Heart left ventricle (tissue), 16 donors: ENCODE data around the gene CYB561. TPM values are rescaled to one million over a fixed set of nuclear protein-coding genes. Genes with fewer than 3 reads are reported as not detected.

ENCODE experiments used
- ATAC-seq, 4 donors: fragments of 200-7000 bp; cut with Tn5 transposase; one replicate each; pipeline ENCODE4 v1.9.1; 2020 to 2022; ENCODE audit warnings: moderate library complexity in 4 of 4, mild to moderate bottlenecking in 3 of 4, moderate number of reproducible peaks in 1 of 4
- DNase-seq, 5 donors: peaks; one replicate each; pipeline ENCODE4 v3.0.0-alpha.2; 2020
- H3K27ac ChIP-seq, 12 donors: fragments of 200-600 bp; sonication (generic) in 4 of 12; one replicate each; pipeline versions ENCODE4 v1.5.0 to v1.8.0; 2016 to 2022; ENCODE audit warnings: mild to moderate bottlenecking in 2 of 12
- H3K27me3 ChIP-seq, 9 donors: fragments of 200-600 bp; sonication (generic) in 2 of 9; one replicate each; pipeline versions ENCODE4 v1.5.1 to v1.8.0; 2016 to 2022; ENCODE audit warnings: mild to moderate bottlenecking in 3 of 9
- H3K36me3 ChIP-seq, 9 donors: fragments of 200-600 bp; sonication (generic) in 2 of 9; one replicate each; pipeline versions ENCODE4 v1.5.0 to v1.8.0; 2018 to 2022; ENCODE audit warnings: mild to moderate bottlenecking in 2 of 9
- H3K4me1 ChIP-seq, 12 donors: fragments of 200-600 bp; sonication (generic) in 4 of 12; one replicate each; pipeline versions ENCODE4 v1.5.0 to v1.8.0; 2016 to 2022; ENCODE audit warnings: mild to moderate bottlenecking in 3 of 12
- H3K4me3 ChIP-seq, 12 donors: fragments of 200-600 bp; sonication (generic) in 4 of 12; one replicate each; pipeline versions ENCODE4 v1.5.0 to v1.8.0; 2017 to 2022; ENCODE audit warnings: mild to moderate bottlenecking in 9 of 12, moderate library complexity in 4 of 12
- H3K9me3 ChIP-seq, 12 donors: fragments of 200-600 bp; sonication (generic) in 4 of 12; one replicate each; pipeline versions ENCODE4 v1.5.0 to v1.8.0; 2016 to 2022; ENCODE audit warnings: mild to moderate bottlenecking in 1 of 12
- POLR2A ChIP-seq, 2 donors: fragments of 450-650 bp; IDR thresholded peaks; one replicate each; pipeline ENCODE4 v1.6.1; 2017; ENCODE audit warnings: antibody characterized with exemption in 2 of 2, mild to moderate bottlenecking in 2 of 2, moderate library complexity in 2 of 2
- WGBS, 4 donors: extraction: QIAGEN DNeasy Blood & Tissue Kit in 2 of 4; methylation state at CpG; one replicate each; pipeline versions ENCODE4 v1.1.5 to v1.1.7; 2013 to 2018; 5-methylcytosine and 5-hydroxymethylcytosine counted together
- intact Hi-C, 10 donors: fragments of 100-400 bp; cut with DNase I; formaldehyde crosslinking; loops; one replicate each; pipeline versions ENCODE4 v1.11.1 to v1.14.2; 2022
- polyA plus RNA-seq, 2 donors: library from polyadenylated mRNA; stranded (reverse); fragments of 200-250 nt; gene quantifications; one replicate each; pipeline ENCODE4 v1.2.3, GENCODE V29; 2013
- total RNA-seq, 9 donors: library from RNA; depleted of rRNA in 2 of 9; stranded (reverse); fragments of >200 nt in 2 of 9; fragmentation: NEBNext Ultra II Directional in 3 of 9; extraction: Animal tissue kit (Norgen Biotek cat#: 25700) in 3 of 9; gene quantifications; one replicate each; pipeline versions ENCODE4 v1.1.0 to v1.2.4, GENCODE V29; 2016 to 2023
- TF ChIP-seq, protein P1 (sequence below), 12 donors: fragments of 200-600 bp; sonication (generic) in 4 of 12; IDR thresholded peaks; one replicate each; pipeline versions ENCODE4 v1.5.0 to v1.8.0; 2018 to 2022; ENCODE audit warnings: antibody characterized with exemption in 12 of 12, mild to moderate bottlenecking in 5 of 12
- donor health status: ischemic (EF 13 %, LVEDD 7.1; RV severe dilation, severe dysfunction).
- donor health status: healthy with polysubstance abuse.
- donor health status: DM: no; HTN: yes; CAD: no.
- donor health status: DM: no; HTN: no; CAD: no.
- donor health status: ischemic (EF 25% LVEDD 6.9; RV normal size, moderate dysfunction).
- donor health status: ischemic (EF 25% LVEDD 5.7; RV mildly dilated, moderate dysfunction).
- donor health status: healthy.
- donor health status: DM: yes; HTN: yes; CAD: no.
- donor health status: ischemic (EF 35%, LVEDD 5.7; RV mildly dilated, moderate dysfunction).
- donor health status: nonischemic (EF 11% LVEDD 7.7; RV severe dilation, severe dysfunction).
- donor health status: DM: yes; HTN: yes; CAD: no.
- donor health status: PGD.
- donor health status: ischemic (EF 29% LVEDD 5.4; RV normal size, mild dysfunction).
- donor health status: nonischemic (EF 23%, LVEDD 6.1; RV moderate dilation, normal function).

The CYB561 gene
- total and polyA plus RNA-seq, 11 donors: 4.8 to 19.2 (median 8.6) TPM

- Histone ChIP-seq H3K4me3 (no peak overlapping the region), H3K36me3 (peaks cover 0 to 30% (median 14%) of the 10 kb centered on the region in 9 donors), H3K9me3 (no peaks in the 10 kb centered on the region), H3K27me3 (no peaks in the 10 kb centered on the region), H3K4me1 (no peaks in the 10 kb centered on the region), H3K27ac (no peak overlapping the region)
- intact Hi-C loops: no loop called here
- ATAC-seq (no peak), DNase-seq (no peak)
- 79 to 88% (median 83%) methylated on average over 4 of the region's 4 CpGs for WGBS, 4 donors
- no peak for TF ChIP-seq POLR2A (IDR thresholded peaks at IDR 0.05)
- TF ChIP-seq, protein P1, sequence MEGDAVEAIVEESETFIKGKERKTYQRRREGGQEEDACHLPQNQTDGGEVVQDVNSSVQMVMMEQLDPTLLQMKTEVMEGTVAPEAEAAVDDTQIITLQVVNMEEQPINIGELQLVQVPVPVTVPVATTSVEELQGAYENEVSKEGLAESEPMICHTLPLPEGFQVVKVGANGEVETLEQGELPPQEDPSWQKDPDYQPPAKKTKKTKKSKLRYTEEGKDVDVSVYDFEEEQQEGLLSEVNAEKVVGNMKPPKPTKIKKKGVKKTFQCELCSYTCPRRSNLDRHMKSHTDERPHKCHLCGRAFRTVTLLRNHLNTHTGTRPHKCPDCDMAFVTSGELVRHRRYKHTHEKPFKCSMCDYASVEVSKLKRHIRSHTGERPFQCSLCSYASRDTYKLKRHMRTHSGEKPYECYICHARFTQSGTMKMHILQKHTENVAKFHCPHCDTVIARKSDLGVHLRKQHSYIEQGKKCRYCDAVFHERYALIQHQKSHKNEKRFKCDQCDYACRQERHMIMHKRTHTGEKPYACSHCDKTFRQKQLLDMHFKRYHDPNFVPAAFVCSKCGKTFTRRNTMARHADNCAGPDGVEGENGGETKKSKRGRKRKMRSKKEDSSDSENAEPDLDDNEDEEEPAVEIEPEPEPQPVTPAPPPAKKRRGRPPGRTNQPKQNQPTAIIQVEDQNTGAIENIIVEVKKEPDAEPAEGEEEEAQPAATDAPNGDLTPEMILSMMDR (IDR thresholded peaks at IDR 0.05): no peak
Measured at GRCh38 chr17:63387656-63388340, 58.3 kb downstream of the CYB561 start.

GRCh38 chr17:63382826-63383225 lies 63.3 kb downstream of the CYB561 start:
- DNase-seq (no peak), ATAC-seq (no peak)
- Histone ChIP-seq H3K27ac (no peak overlapping the region), H3K4me3 (no peak overlapping the region), H3K9me3 (no peaks in the 10 kb centered on the region), H3K27me3 (no peaks in the 10 kb centered on the region), H3K4me1 (peaks cover 0 to 10% (median 0%) of the 10 kb centered on the region in 12 donors), H3K36me3 (peaks cover 0 to 24% (median 4%) of the 10 kb centered on the region in 9 donors)
- intact Hi-C loops: no loop called here
- TF ChIP-seq POLR2A (IDR thresholded peaks at IDR 0.05): no peak
- TF ChIP-seq, protein P1 (IDR thresholded peaks at IDR 0.05): no peak

Other genes with a start within 250 kb of the CYB561 start
- 10 to 100 TPM in 5 of 9 donors, 1 to 10 TPM in 4; 1.6 to 42.3 (median 10.7) TPM for gene ACE, start 30.8 kb upstream of the CYB561 start, total RNA-seq
- gene ACE, start 30.8 kb upstream of the CYB561 start, polyA plus RNA-seq: 1 to 10 TPM; 4.0 to 5.6 TPM
- not detected for gene KCNH6, start 77.1 kb upstream of the CYB561 start, total RNA-seq
- gene KCNH6, start 77.1 kb upstream of the CYB561 start, polyA plus RNA-seq: under 1 TPM in 1 of 2 donors, not detected in 1; 0.01 TPM
- 10 to 100 TPM; 30.2 to 61.8 (median 47.8) TPM for gene DCAF7, start 104.2 kb upstream of the CYB561 start, total RNA-seq
- 10 to 100 TPM in 1 of 2 donors, 1 to 10 TPM in 1; 9.9 to 31.3 TPM for gene DCAF7, start 104.2 kb upstream of the CYB561 start, polyA plus RNA-seq
- 10 to 100 TPM; 23.0 to 48.0 (median 40.6) TPM for gene TACO1, start 154.6 kb upstream of the CYB561 start, total RNA-seq
- 10 to 100 TPM; 52.7 to 54.9 TPM for gene TACO1, start 154.6 kb upstream of the CYB561 start, polyA plus RNA-seq
- 100 to 1,000 TPM in 1 of 9 donors, 10 to 100 TPM in 8; 31.0 to 102 (median 58.0) TPM for gene MAP3K3, start 176.1 kb upstream of the CYB561 start, total RNA-seq
- gene MAP3K3, start 176.1 kb upstream of the CYB561 start, polyA plus RNA-seq: 10 to 100 TPM; 20.5 to 70.9 TPM